ENCODE data around the gene SUPT20H.

The SUPT20H gene

DNA sequence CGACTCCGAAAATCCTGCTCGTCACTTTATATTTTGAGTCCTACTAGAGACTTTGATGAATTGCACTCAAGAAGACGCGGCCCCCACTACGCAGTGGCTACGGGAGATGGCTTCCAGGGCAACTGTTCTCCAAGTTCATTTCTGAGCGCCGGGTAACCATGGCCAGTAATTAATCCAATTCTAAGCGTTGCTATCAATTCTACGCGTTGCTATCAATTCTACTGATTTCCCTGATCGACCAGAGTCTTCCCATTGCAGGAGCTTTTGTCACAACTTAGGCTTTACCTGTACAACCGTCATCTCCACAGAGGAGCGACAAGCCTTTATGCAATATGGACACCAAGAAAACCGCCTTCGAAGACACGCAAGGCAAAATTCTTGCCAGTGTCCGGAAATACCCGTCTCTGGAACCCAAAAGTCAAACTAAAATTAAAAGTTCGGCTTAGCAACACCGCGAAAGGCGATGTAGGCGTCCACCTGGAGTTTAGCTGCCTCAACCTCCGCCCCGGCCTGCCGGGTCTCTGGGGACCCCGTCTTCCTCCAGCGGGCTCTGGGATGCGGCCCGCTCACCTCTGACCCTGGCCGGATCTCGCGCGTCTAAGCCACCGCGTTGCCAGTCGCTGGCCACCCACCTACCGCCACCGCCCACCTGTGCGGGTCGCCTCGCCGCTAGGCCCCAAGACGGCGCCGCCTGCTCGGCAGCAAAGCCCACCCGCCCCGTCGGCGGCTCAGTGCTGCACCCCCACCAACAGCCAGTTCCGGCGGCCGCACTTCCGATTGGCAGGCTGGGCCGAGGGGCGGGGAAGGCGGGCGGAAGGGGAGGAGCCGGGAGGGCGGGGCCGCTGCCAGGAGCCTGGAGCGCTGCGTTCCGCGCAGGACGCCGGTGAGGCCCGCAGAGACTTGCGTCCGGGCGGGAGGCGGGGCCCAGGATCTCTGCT is at the start of gene SUPT20H:
TSS of gene SUPT20H (minus strand) at position 779 of the 938 bp plus-strand sequence. CDS start 8,198 bp downstream, outside the sequence.
- DNase-seq = peak; percentile 40

DNA sequence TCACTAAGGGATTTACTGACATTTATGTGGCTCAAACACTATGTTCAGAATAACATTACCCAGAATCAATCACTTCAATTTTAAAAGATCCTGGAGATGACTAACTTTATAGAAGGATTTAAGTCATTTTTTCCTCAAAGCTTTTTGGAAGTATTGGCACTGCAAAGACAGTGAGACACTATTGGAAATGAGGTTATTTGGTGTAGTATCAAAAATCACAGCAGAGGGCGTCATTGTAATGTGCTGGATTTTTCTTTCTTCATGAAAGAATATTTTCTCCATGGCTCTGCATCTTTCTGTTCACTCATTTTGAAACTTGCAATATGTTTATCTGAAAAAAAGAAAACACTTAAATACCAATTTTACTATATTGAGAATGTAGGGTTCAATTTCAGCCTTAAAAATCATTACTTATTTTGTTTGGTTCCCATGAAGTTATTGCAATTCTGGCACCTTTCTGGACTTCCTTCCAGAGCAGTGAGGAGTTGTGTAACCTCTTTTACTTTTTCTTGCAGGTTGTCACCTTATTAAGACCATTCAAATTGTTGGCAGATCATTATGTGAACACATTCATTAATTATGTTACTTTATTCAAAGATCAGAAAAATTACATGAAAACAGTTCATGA is 49.7 kb upstream of the SUPT20H start:
- DNase-seq = no peak

DNA sequence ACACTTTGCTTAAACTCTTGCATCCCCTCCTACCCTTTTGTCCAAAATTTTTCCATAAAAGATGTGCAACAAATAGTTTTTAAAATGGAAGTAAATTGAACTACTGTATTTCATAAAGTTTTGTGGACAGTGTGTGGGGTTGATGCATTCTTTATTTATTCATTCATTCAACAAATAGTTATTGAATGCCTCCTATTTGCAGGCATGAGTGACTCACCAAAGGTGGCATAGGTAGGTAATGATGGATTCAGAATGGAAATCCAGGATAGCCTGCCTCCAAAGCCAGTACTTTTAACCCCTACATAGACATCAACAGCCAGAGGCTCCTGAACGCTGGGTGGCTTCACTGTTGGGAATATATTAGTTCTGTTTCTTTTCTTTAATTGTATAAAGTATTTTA is 48.4 kb upstream of the SUPT20H start:
- no peak for DNase-seq

DNA sequence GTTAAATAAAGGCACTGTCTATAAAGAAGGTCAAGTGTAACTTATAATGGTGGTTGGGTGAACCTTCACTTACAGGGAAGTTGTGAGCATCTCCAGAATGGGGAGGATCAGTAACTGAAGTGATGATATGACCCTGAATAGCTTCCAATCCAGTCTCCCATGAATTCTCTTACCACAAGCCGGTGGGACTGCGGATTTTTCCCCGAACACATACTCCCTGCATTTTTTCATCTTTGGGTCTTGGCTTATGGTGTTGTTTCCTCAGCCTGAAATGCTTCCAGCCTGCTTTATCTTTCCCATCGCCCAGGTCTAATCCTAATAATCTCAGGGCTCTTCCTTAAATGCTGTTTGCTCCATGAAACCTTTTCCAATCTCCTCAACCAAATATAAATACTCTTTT is 48.0 kb upstream of the SUPT20H start:
- DNase-seq = no peak

DNA sequence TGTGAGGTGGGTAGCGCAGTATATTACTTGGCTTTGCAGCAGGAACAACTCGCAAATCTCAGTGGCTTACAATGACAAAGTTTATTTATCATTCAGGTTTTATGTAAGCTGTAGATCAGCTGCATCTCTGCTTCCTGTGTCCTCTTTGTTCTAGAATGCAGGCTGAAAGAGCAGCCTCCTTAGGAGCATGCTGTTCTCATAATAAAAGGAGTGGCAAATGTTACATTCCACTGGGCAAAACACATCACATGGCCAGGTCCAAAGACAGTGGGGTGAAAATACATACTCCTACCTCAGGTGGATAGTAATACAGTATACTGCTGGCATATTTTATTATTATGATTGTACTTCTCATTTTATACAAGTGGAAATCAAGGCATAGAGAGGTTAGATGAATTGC is 47.2 kb upstream of the SUPT20H start:
- no peak for DNase-seq

DNA sequence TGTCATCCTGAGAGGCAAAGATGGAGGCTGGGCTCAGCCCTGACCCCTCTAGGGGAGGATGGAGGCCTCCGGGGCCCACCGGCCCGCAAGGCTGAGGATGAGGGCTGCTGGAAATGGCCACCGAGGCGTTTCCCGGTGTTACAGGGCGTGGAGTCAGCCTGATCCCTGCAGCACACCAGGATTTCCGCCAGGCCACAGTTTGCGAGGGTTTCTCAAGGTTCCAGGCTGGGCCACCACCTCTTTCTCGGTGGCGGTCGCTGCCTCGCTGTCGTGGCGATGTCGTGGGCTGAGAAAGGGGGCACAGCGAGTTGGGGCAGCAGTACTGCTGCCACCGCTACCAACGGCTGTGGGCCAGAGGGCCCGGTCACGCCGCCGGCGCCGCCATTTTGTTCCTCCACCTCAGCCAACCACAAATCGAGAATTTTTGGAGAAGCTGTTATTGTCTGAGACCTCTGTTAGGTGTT is 45.8 kb upstream of the SUPT20H start, which contains the start of gene CSNK1A1L:
TSS of gene CSNK1A1L (minus strand) at position 414 of the 464 bp plus-strand sequence. CDS start at position 6, 408 bp downstream.
- no peak for DNase-seq

DNA sequence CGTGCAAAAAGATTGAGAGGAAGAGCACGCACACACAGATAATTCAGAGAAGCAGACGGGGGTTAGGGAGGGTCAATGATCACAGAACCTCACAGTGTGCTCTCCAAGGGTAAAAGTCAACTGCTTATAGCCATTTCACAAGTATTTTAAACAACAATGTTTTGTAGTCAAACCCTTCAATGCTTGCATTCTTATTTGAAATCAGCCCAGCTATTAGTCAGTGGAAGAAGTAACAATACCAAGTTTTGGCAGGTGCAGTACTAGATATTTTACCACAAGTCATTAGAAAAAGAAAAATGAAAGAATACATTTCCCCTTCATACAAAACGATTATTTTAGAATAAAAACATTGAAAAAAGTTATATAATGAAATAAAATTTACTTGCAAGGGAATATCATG is 43.4 kb upstream of the SUPT20H start:
- no peak for DNase-seq

DNA sequence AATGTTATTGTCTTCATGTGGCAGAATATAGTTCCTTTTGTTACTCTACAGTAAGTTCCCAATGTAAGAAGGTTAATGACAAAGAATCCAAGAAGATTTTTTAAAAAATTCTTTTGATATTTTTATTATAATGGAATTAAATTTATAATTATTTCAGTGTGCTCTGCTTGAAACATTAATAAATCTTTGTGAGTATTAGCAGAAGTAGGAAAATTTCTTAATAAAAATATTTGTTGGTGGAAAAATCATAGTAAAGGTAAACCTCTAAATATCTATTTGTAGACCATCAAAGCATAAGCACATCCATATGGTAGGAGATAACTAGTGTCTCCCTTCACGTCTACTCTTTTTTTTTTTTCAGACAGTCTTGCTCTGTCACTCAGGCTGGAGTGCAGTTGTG is 41.7 kb upstream of the SUPT20H start:
- no peak for DNase-seq

DNA sequence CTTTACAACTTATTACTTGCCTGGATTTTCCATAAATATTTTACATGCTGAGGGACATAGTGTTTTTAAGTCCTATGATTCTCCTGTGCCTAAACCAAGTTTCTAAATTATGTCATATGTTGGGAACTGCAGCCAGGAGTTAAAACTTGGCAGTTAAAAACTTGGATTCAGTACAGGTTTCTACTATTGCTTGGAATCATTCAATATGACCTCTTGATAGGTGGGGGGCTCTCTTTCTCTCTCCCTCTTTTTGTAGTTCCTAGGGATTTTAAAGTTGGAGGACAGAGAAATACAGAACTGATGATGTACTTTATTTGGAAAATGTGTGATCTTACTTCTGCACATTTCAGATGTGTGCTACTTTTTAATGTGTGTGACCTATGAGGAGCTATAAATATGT is 41.2 kb upstream of the SUPT20H start:
- DNase-seq = no peak

DNA sequence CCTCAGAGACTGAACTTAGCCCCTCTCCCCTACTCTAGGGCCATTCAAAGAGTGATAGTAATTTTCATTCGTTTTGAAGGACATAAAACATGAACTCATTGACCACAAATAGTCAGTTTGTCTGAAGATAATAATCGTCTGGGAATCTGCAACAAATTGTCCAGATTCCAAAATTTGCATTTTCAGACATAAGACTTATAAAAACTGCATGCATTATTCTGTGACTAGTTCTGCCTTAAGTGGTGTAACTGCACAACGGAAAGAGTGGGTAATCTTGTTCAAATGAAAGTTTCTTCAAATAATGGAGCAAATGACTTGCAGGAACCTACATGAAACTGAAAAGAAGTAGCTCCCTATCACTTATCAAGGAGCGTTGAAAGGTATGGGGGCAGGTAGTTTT is 37.6 kb upstream of the SUPT20H start:
- DNase-seq = no peak

DNA sequence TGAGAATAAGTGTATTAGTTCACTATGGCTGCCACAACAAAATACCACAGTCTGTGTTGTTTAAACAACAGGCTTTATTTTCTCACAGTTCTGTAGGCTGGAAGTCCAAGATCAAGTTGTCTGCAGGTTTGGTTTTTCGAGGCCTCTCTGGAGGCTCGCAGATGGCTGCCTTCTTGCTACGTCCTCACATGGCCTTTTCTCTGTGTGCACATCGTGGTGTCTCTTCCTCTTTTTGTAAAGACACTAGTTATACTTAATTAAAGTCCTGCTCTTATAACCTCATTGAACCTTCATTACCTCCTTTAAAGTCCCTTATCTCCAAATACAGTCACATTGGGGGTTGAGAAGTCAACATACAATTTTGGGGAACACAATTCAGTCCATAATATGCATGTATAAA is 35.4 kb upstream of the SUPT20H start:
- DNase-seq = no peak

DNA sequence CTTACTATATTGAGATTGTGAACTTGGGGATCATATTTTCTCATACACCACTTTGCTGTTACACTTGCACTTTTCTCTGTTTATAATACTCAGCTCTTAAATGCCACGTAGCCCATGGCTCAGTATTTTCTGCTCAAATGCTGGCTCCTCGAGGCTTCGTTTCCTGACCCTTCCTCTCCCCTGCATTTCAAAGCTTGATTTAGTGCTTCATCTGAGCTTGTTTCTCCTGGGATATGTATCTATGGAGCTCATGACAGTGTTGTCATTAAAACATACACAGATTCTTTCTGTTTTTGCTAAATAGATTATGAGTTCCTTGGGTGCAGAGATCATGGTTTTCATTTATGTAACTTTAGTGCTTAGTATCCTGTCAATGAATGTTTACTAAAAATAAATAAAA is 34.6 kb upstream of the SUPT20H start:
- DNase-seq = no peak

DNA sequence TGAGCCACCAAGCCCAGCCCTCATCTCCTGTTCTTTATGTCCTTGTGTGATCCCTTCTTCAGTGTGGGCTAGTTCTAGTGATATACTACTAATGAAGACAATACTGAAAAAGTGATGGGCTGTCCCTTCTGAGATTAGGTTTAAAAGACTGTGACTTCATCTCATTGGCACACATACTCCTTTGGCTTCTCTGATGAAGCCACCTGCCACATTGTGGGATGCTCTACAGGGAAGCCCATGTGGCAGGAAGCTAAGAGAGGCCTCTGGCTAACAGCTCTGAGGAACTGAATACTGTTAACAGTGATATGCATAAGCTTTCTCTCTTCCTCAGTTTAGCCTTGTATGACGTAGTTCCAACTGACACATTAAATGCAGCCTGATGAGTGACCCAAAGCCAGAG is 32.3 kb upstream of the SUPT20H start:
- no peak for DNase-seq

DNA sequence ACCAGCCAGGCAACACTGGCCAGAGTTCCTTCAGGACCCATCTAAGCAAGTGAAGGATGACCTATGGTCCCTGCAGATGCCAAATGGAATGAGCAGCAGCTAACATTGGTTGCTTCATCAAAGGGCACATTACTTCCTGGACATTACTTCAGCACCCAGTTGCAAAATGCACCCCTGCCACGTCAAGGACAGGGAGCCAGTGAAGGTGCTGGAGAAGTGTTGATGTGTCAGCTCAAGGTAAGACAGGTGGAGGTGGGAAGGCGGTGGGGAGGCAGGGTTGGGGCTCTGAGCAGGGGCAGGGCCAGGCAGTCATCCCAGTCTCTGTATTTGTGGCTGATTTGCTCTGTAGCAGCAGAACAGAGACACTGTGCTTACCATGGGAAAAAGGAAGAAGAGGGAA is 31.4 kb upstream of the SUPT20H start:
- DNase-seq = no peak

DNA sequence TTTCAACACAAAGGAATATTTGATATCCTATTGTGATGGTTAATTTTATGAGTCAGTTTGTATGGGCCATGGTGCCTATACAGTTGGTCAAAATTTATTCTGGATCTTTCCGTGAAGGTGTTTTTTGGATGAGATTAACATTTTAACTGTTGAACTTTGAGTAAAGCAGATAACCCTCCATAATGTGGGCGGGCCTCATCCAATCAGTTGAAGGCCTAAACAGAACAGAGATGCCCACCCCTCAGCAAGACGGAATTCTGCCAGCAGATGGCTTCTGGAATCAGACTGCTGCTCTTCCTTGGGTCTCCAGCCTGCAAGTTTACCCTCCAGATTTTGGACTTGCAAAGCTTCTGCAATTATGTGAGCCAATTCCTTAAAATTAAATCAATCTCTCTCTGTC is 30.0 kb upstream of the SUPT20H start:
- no peak for DNase-seq

DNA sequence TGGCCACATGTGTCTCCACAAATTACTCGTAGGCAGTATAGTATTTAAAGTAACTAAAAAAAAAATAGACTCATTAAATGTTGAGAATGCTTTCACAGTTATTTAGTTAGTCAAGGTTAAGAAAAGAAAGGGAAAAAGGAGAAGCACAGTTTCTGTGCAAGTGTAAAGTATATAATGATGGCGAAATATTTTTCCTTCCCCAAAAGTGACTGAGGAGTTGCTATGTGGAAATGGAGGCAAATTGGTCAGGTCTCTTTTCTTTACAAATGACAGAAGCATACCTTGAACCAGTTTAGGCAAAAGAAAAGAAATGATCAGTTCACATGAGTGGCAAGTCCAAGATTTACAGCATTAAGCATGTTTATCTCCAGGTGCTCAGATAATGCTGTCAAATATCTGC is 28.0 kb upstream of the SUPT20H start:
- no peak for DNase-seq

DNA sequence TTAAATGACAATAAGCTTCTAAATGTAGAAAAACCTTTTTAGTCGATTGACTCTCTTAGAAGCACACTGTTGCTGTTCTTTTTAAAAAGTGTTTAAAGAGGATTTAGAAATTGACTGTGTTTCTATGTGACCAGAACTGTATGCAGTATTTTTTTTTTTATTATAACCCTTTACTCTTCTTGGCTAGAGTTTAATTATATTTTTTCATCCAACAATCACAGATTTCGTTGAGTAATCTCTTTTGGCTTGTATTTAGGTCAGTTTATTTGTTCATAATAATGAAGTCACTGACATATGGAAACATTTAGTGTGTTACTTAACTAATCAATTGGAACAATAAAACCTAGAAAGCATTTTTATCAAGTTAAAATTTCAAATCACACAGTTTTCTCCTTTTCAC is 26.1 kb upstream of the SUPT20H start:
- no peak for DNase-seq

DNA sequence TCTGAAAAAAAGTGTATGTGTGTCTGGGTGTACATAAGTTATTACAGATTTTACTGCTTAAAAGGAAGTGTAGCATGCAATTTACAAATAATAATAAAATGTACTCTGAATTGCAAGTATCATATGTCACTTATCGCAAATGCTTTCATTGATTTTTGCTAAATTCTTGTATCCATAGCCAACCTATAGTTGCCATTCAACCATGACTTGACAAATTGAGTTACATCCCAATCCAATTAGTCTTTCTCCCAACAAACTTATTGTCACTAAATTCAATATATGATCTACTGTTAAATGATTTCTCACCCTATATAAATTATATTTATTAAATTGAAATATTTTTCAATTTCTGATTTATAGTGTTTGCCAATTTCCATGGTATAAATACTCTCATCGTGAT is 17.3 kb upstream of the SUPT20H start:
- no peak for DNase-seq

DNA sequence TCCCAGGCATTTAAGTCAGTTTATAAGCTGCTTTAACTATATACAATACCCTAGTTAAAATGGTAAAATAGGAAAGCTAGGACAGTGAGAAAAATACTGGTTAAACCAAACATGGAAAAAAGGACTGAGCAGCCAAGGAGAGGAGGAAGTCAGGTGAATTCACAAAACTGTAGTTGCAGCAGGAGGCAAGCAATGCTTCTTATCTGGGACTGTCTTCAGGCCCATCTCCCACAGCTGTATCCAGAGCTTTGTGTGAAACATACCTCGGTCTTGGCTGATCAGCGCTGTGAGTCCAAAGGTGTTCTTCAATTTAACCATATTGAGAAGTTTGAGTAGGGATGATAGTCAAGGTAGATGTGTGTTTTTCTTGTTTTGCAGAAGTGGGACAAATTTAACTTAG is 15.7 kb upstream of the SUPT20H start:
- no peak for DNase-seq

DNA sequence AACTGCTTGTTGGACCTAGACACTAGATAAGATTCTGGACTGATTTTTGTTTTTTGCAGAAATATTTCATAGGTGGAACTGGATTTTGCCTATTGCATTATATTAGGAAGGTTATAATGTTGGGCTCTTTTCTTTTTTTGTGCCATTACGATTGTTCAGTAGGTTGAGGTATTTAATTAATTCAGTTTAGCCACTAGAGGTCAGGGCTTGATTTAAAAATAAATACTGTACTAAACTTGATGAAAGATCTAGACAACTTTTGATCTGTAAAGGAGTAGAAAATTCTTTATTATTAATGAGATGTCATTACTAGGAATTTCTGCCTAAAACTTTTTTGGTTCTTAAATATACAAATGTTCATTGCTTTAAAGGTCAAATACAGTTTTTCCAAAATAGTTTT is 15.2 kb upstream of the SUPT20H start:
- no peak for DNase-seq

DNA sequence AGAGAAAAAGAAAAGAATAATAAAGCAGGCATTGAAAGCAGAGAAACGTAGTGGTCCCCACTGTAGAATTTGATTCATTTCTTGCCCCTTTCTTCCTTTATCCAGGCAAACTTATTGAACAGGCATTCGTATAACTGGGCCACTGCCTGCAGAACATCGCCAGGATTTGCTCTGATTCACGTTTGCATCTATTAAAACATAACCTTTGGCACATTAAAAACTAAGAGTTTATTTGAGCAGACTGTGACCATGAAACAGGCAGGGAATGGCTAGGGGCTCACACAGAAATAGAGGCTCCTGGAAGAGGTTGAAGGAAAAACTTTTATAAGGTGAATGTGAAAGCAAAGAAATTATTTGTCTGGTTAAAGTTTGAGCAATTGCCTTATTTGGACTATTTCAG is 12.5 kb upstream of the SUPT20H start:
- no peak for DNase-seq

DNA sequence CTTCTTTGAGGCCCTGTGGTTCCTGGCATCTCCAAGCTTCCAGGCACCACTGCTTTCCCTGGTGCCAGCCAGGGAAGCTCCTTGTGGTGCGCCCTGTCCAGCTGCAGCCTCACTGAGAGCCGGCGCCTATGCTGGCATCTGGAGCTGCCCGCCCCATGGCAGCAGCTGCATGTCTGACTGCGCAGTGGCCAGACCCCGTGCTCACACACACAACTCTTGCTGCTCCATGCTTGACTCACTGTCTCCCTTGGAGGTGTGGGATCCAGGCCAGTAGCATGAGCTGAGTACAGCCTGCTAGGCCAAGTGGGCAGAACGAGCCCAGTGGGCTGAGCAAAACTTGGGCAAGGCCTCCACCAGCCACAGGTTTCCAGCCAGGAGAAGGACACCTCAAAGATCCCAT is 11.5 kb upstream of the SUPT20H start:
- no peak for DNase-seq

DNA sequence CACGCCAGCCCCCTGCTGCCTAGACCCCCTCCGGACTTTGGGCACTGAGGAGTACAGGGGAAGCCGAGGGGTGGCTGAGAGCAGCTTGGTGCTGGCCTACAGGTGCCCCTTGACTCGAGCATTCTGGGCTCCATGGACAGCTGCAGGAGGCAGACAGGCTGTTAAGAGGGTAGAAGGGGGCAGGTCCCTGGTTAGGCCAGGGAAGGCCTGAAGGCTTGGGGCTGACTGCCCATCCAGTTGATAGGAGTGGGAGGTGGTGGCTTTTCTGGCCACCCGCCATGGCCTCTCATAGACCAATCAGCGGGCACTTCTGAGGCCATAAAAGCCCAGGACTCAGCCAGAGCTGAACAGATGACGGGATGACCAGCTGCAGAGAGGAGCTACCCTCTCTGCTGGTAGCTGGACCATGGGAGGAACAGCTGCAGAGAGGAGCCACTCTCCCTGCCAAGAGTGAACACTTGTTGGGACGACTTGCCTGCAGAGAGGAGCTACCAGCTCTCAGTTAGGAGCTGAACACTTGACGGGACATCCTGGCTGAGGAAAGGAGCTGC is 10.7 kb upstream of the SUPT20H start:
- no peak for DNase-seq

DNA sequence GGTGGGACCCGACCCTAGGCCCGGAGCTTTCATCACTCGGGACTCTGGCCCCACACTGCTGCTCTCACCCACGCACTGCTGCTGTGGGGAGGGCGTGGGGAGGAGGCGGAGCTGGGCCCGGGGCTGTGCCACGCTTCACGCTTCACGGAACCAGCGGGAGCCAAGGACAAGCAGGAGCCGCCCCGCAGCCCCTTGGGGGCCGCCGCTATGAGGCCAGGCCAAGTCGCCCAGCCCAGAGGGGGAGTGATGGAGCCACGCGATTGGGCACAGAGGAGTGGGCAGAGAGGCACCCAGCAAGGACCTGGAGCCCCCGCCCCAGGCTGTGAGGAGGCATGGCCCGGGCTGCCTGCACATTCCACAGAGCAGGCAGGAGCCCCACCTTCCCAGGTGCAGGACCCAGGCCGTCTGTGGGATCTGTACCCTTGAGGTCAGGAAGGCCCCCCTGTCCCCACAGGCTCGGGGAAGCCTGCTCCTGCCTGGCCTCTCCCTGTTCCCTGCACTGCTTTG is 10.2 kb upstream of the SUPT20H start:
- no peak for DNase-seq
